ENCODE measurements around the gene ZNF536.
"Not testable (repeated sequence)": the region's sequence is repeated elsewhere in the genome, so short reads cannot be mapped to it uniquely, and the experiment has no call there.

ZNF536 gene

GRCh38 chr19:30417166-30417565 is 45.0 kb downstream of the ZNF536 start:
- H3K27me3 Mint-ChIP-seq: peaks cover 8 to 19% of the 10 kb centered on the region in 2 donors
- ATAC-seq (replicated peaks); H3K36me3 Mint-ChIP-seq; DNase-seq; H3K9me3 Mint-ChIP-seq; H3K27ac Mint-ChIP-seq; H3K4me3 Mint-ChIP-seq; H3K4me1 Mint-ChIP-seq: not testable (repeated sequence)

GRCh38 chr19:30419568-30420180 is 47.5 kb downstream of the ZNF536 start:
- no peak overlapping the region for H3K27ac Mint-ChIP-seq
- ATAC-seq (replicated peaks) (no peak), DNase-seq (no peak)
- H3K27me3 Mint-ChIP-seq: peaks cover 8 to 19% of the 10 kb centered on the region in 2 donors
- H3K9me3 Mint-ChIP-seq: peaks cover 3 to 5% of the 10 kb centered on the region in 2 donors
- no peaks in the 10 kb centered on the region for H3K4me1 Mint-ChIP-seq
- no peak overlapping the region for H3K4me3 Mint-ChIP-seq
- H3K36me3 Mint-ChIP-seq: no peaks in the 10 kb centered on the region

- no peak for ATAC-seq (replicated peaks)
- Mint-ChIP-seq H3K36me3 (no peaks in the 10 kb centered on the region), H3K27me3 (peaks cover 8 to 17% of the 10 kb centered on the region in 2 donors), H3K4me3 (no peak overlapping the region), H3K4me1 (no peaks in the 10 kb centered on the region), H3K9me3 (peaks cover 2 to 3% of the 10 kb centered on the region in 2 donors), H3K27ac (no peak overlapping the region)
- no peak for DNase-seq
Measured at GRCh38 chr19:30420316-30420715, 48.1 kb downstream of the ZNF536 start.

GRCh38 chr19:30420881-30421280 is 48.7 kb downstream of the ZNF536 start:
- ATAC-seq (replicated peaks): no peak

GRCh38 chr19:30421571-30421970 is 49.4 kb downstream of the ZNF536 start:
- Mint-ChIP-seq H3K4me3 (no peak overlapping the region), H3K4me1 (no peaks in the 10 kb centered on the region), H3K27me3 (peaks cover under 1 to 9% of the 10 kb centered on the region in 2 donors), H3K9me3 (peaks cover 0 to 4% of the 10 kb centered on the region in 2 donors), H3K27ac (no peak overlapping the region), H3K36me3 (no peaks in the 10 kb centered on the region)
- no peak for DNase-seq
- no peak for ATAC-seq (replicated peaks)

More at GRCh38 chr19:30420881-30421280, 48.7 kb downstream of the ZNF536 start:
- no peak overlapping the region for H3K4me3 Mint-ChIP-seq
- H3K4me1 Mint-ChIP-seq: no peaks in the 10 kb centered on the region
- H3K27ac Mint-ChIP-seq: no peak overlapping the region
- H3K9me3 Mint-ChIP-seq: peaks cover 0 to 4% of the 10 kb centered on the region in 2 donors
- H3K27me3 Mint-ChIP-seq: peaks cover 7 to 15% of the 10 kb centered on the region in 2 donors
- DNase-seq: no peak
- H3K36me3 Mint-ChIP-seq: no peaks in the 10 kb centered on the region

GRCh38 chr19:30423481-30423880 is 51.3 kb downstream of the ZNF536 start:
- Mint-ChIP-seq H3K27me3 (peaks cover 0 to 5% of the 10 kb centered on the region in 2 donors), H3K4me1 (no peaks in the 10 kb centered on the region), H3K4me3 (no peak overlapping the region), H3K9me3 (peaks cover 3 to 4% of the 10 kb centered on the region in 2 donors), H3K27ac (no peak overlapping the region), H3K36me3 (no peaks in the 10 kb centered on the region)
- DNase-seq (no peak), ATAC-seq (replicated peaks) (no peak)

GRCh38 chr19:30425885-30426838 is 54.0 kb downstream of the ZNF536 start:
- Mint-ChIP-seq H3K27me3 (no peaks in the 10 kb centered on the region), H3K27ac (no peak overlapping the region), H3K4me1 (no peaks in the 10 kb centered on the region), H3K36me3 (no peaks in the 10 kb centered on the region), H3K4me3 (no peak overlapping the region), H3K9me3 (peaks cover 3 to 4% of the 10 kb centered on the region in 2 donors)
- ATAC-seq (replicated peaks): no peak
- no peak for DNase-seq

- no peaks in the 10 kb centered on the region for H3K4me1 Mint-ChIP-seq
- H3K27ac Mint-ChIP-seq: no peak overlapping the region
- H3K9me3 Mint-ChIP-seq: peaks cover 3 to 4% of the 10 kb centered on the region in 2 donors
- H3K4me3 Mint-ChIP-seq: no peak overlapping the region
- no peaks in the 10 kb centered on the region for H3K27me3 Mint-ChIP-seq
- ATAC-seq (replicated peaks): no peak
- no peaks in the 10 kb centered on the region for H3K36me3 Mint-ChIP-seq
- no peak for DNase-seq
Measured at GRCh38 chr19:30426864-30427263, 54.7 kb downstream of the ZNF536 start.

GRCh38 chr19:30428092-30428680 is 56.0 kb downstream of the ZNF536 start:
- peaks cover 1 to 3% of the 10 kb centered on the region in 2 donors for H3K9me3 Mint-ChIP-seq
- no peak overlapping the region for H3K27ac Mint-ChIP-seq
- ATAC-seq (replicated peaks) (no peak), DNase-seq (no peak)
- no peaks in the 10 kb centered on the region for H3K4me1 Mint-ChIP-seq
- H3K4me3 Mint-ChIP-seq: no peak overlapping the region
- H3K27me3 Mint-ChIP-seq: no peaks in the 10 kb centered on the region
- no peaks in the 10 kb centered on the region for H3K36me3 Mint-ChIP-seq

- DNase-seq (no peak), ATAC-seq (replicated peaks) (no peak)
- no peak overlapping the region for H3K27ac Mint-ChIP-seq
- H3K4me1 Mint-ChIP-seq: no peaks in the 10 kb centered on the region
- H3K4me3 Mint-ChIP-seq: no peak overlapping the region
- no peaks in the 10 kb centered on the region for H3K36me3 Mint-ChIP-seq
- H3K9me3 Mint-ChIP-seq: peaks cover 1 to 3% of the 10 kb centered on the region in 2 donors
- H3K27me3 Mint-ChIP-seq: no peaks in the 10 kb centered on the region
Measured at GRCh38 chr19:30428844-30429243, 56.7 kb downstream of the ZNF536 start.

GRCh38 chr19:30430206-30430734 is 58.1 kb downstream of the ZNF536 start:
- H3K36me3 Mint-ChIP-seq: no peaks in the 10 kb centered on the region
- H3K27me3 Mint-ChIP-seq: no peaks in the 10 kb centered on the region
- H3K9me3 Mint-ChIP-seq: peaks cover 1 to 3% of the 10 kb centered on the region in 2 donors
- H3K27ac Mint-ChIP-seq: no peak overlapping the region
- no peak for ATAC-seq (replicated peaks)
- H3K4me3 Mint-ChIP-seq: no peak overlapping the region
- no peaks in the 10 kb centered on the region for H3K4me1 Mint-ChIP-seq
- no peak for DNase-seq

GRCh38 chr19:30431591-30431990 is 59.4 kb downstream of the ZNF536 start:
- Mint-ChIP-seq H3K9me3 (peaks cover 1 to 3% of the 10 kb centered on the region in 2 donors), H3K36me3 (no peaks in the 10 kb centered on the region), H3K4me3 (no peak overlapping the region), H3K27ac (no peak overlapping the region), H3K27me3 (no peaks in the 10 kb centered on the region), H3K4me1 (no peaks in the 10 kb centered on the region)
- DNase-seq: no peak
- ATAC-seq (replicated peaks): no peak

GRCh38 chr19:30434797-30435594 is 62.8 kb downstream of the ZNF536 start:
- H3K27me3 Mint-ChIP-seq: no peaks in the 10 kb centered on the region
- peaks cover 0 to 1% of the 10 kb centered on the region in 2 donors for H3K9me3 Mint-ChIP-seq
- H3K4me3 Mint-ChIP-seq: no peak overlapping the region
- no peak for DNase-seq
- H3K4me1 Mint-ChIP-seq: no peaks in the 10 kb centered on the region
- no peaks in the 10 kb centered on the region for H3K36me3 Mint-ChIP-seq
- no peak for ATAC-seq (replicated peaks)
- H3K27ac Mint-ChIP-seq: no peak overlapping the region

GRCh38 chr19:30437869-30438268 is 65.7 kb downstream of the ZNF536 start:
- Mint-ChIP-seq H3K9me3 (peaks cover 0 to 1% of the 10 kb centered on the region in 2 donors), H3K27me3 (no peaks in the 10 kb centered on the region), H3K4me1 (no peaks in the 10 kb centered on the region), H3K36me3 (no peaks in the 10 kb centered on the region), H3K27ac (no peak overlapping the region), H3K4me3 (no peak overlapping the region)
- ATAC-seq (replicated peaks) (no peak), DNase-seq (no peak)

Measured in stimulated activated naive B cell treated with anti-CD40 and anti-IgM and Interleukin-4, amounts not matched to agents 10 μg/mL and 1 μg/mL and 100 μg/mL, for 72 hours (primary cell).